Stomach (tissue), 9 donors: ENCODE data around the gene CHI3L1. TPM values are rescaled to one million over a fixed set of nuclear protein-coding genes. Genes with fewer than 3 reads are reported as not detected.

ENCODE experiments used
- DNase-seq, 2 donors: peaks; one replicate each; pipeline versions ENCODE4 v3.0.0 to v3.0.0-alpha.2; 2013 to 2019
- H3K27ac ChIP-seq, 5 donors: fragments of 200-600 bp in 4 of 5; sonication (generic) in 4 of 5; one replicate each; pipeline ENCODE4 v1.5.1; 2013 to 2019; ENCODE audit warnings: mild to moderate bottlenecking in 1 of 5, moderate library complexity in 1 of 5
- H3K27me3 ChIP-seq, 3 donors: fragments of 200-600 bp; sonication (generic); one replicate each; pipeline ENCODE4 v1.5.1; 2017 to 2019; ENCODE audit warnings: mixed run types in 1 of 3
- H3K36me3 ChIP-seq, 4 donors: fragments of 200-600 bp; sonication (generic); 1 replicate in 3 of 4; 2 replicates in 1 of 4; pipeline ENCODE4 v1.5.1; 2016 to 2019
- H3K4me1 ChIP-seq, 4 donors: fragments of 200-600 bp; sonication (generic); one replicate each; pipeline ENCODE4 v1.5.1; 2016 to 2019
- H3K4me3 ChIP-seq, 4 donors: fragments of 200-600 bp; sonication (generic) in 3 of 4; one replicate each; pipeline ENCODE4 v1.5.1; 2016 to 2019; ENCODE audit warnings: mild to moderate bottlenecking in 1 of 4
- H3K9me3 ChIP-seq, 4 donors: fragments of 200-600 bp; sonication (generic); one replicate each; pipeline ENCODE4 v1.5.1; 2016 to 2019
- CTCF ChIP-seq, 7 experiments: fragments of 450-650 bp in 4 of 7; fragments of 200-600 bp in 3 of 7; sonication (generic) in 3 of 7; IDR thresholded peaks; one replicate each; pipeline ENCODE4 v1.5.1; 2016 to 2019; ENCODE audit warnings: antibody characterized with exemption in 7 of 7, control low read depth in 2 of 7, mild to moderate bottlenecking in 1 of 7
- EP300 ChIP-seq: sonication (generic); formaldehyde crosslinking; IDR thresholded peaks from one replicate; pipeline ENCODE4 v1.6.1; 2017; ENCODE audit warnings: antibody characterized with exemption
- POLR2A ChIP-seq, 4 donors: fragments of 450-650 bp; IDR thresholded peaks; one replicate each; pipeline ENCODE4 v1.6.1; 2016; ENCODE audit warnings: antibody characterized with exemption in 4 of 4, control low read depth in 2 of 4, mild to moderate bottlenecking in 1 of 4, moderate library complexity in 1 of 4
- POLR2AphosphoS5 ChIP-seq, 3 donors: sonication (generic); formaldehyde crosslinking; IDR thresholded peaks; one replicate each; pipeline ENCODE4 v1.6.1; 2016; ENCODE audit warnings: antibody characterized with exemption in 3 of 3
- WGBS, 5 donors: extraction: QIAGEN DNeasy Blood & Tissue Kit in 3 of 5; methylation state at CpG; one replicate each; pipeline versions ENCODE4 v1.1.5 to v1.1.7; 2013 to 2018; 5-methylcytosine and 5-hydroxymethylcytosine counted together
- intact Hi-C: fragments of 100-400 bp; cut with DNase I; formaldehyde crosslinking; loops from one replicate; pipeline ENCODE4 v1.15.1; 2023; ENCODE audit warnings: low total_unique reads
- polyA plus RNA-seq, 3 donors: library from polyadenylated mRNA; stranded (reverse); fragments of 200-250 nt; gene quantifications; one replicate each; pipeline ENCODE4 v1.2.3, GENCODE V29; 2013
- total RNA-seq, 5 donors: library from RNA; depleted of rRNA; stranded (reverse); fragments of >200 nt; gene quantifications; one replicate each; pipeline versions ENCODE4 v1.1.0 to v1.2.3, GENCODE V29; 2014 to 2016
- donor health status: healthy with polysubstance abuse.
- donor health status: Bipolar disorder and iron deficiency.
- donor health status: healthy.

The CHI3L1 gene
- total and polyA plus RNA-seq, 8 donors: 1.1 to 28.1 (median 3.9) TPM; not detected in 3

GRCh38 chr1:203184467-203184866 lies 2.0 kb downstream of the CHI3L1 start:
- intact Hi-C loops: no loop called here
- Histone ChIP-seq H3K27me3 (peaks cover 0 to 6% (median 0%) of the 10 kb centered on the region in 3 donors), H3K4me1 (peaks cover 0 to 23% (median 12%) of the 10 kb centered on the region in 4 donors), H3K9me3 (no peaks in the 10 kb centered on the region), H3K36me3 (no peaks in the 10 kb centered on the region), H3K27ac (no peak overlapping the region), H3K4me3 (no peak overlapping the region)
- TF ChIP-seq CTCF (IDR thresholded peaks at IDR 0.05) (no peak), POLR2A (IDR thresholded peaks at IDR 0.05) (no peak), EP300 (no peak), POLR2AphosphoS5 (IDR thresholded peaks at IDR 0.05) (no peak)
- DNase-seq: no peak
- 70 to 98% (median 90%) methylated on average over 4 of the region's 4 CpGs for WGBS, 5 donors

GRCh38 chr1:203183828-203184227 lies 2.7 kb downstream of the CHI3L1 start:
- Histone ChIP-seq H3K9me3 (no peaks in the 10 kb centered on the region), H3K27ac (no peak overlapping the region), H3K4me1 (peaks cover 0 to 23% (median 12%) of the 10 kb centered on the region in 4 donors), H3K36me3 (no peaks in the 10 kb centered on the region), H3K27me3 (peaks cover 0 to 6% (median 0%) of the 10 kb centered on the region in 3 donors), H3K4me3 (no peak overlapping the region)
- WGBS, 5 donors: 76 to 89% (median 86%) methylated on average over 2 of the region's 2 CpGs
- intact Hi-C loops: no loop called here
- DNase-seq: no peak
- no peak for TF ChIP-seq POLR2A (IDR thresholded peaks at IDR 0.05)
- TF ChIP-seq CTCF (IDR thresholded peaks at IDR 0.05): no peak
- TF ChIP-seq POLR2AphosphoS5 (IDR thresholded peaks at IDR 0.05): no peak
- no peak for TF ChIP-seq EP300

GRCh38 chr1:203182387-203182953 lies 4.0 kb downstream of the CHI3L1 start:
- DNase-seq: no peak
- no peak overlapping the region for H3K4me3 ChIP-seq
- peaks cover 0 to 6% (median 0%) of the 10 kb centered on the region in 3 donors for H3K27me3 ChIP-seq
- H3K27ac ChIP-seq: no peak overlapping the region
- WGBS, 5 donors: 91 to 96% (median 93%) methylated on average over 7 of the region's 7 CpGs
- no peak for TF ChIP-seq CTCF (IDR thresholded peaks at IDR 0.05)
- TF ChIP-seq EP300: no peak
- TF ChIP-seq POLR2AphosphoS5 (IDR thresholded peaks at IDR 0.05): no peak
- TF ChIP-seq POLR2A (IDR thresholded peaks at IDR 0.05): no peak
- H3K36me3 ChIP-seq: no peaks in the 10 kb centered on the region
- intact Hi-C loops: no loop called here
- H3K4me1 ChIP-seq: peaks cover 0 to 21% (median 11%) of the 10 kb centered on the region in 4 donors
- H3K9me3 ChIP-seq: no peaks in the 10 kb centered on the region

GRCh38 chr1:203181586-203182386 lies 4.7 kb downstream of the CHI3L1 start:
- Histone ChIP-seq H3K27ac (no peak overlapping the region), H3K4me1 (peaks cover 0 to 21% (median 7%) of the 10 kb centered on the region in 4 donors), H3K9me3 (no peaks in the 10 kb centered on the region), H3K27me3 (peaks cover 0 to 6% (median 0%) of the 10 kb centered on the region in 3 donors), H3K4me3 (no peak overlapping the region), H3K36me3 (no peaks in the 10 kb centered on the region)
- WGBS, 5 donors: 64 to 82% (median 74%) methylated on average over 8 to 10 of the region's 10 CpGs
- intact Hi-C loops: no loop called here
- no peak for TF ChIP-seq CTCF (IDR thresholded peaks at IDR 0.05)
- no peak for TF ChIP-seq POLR2AphosphoS5 (IDR thresholded peaks at IDR 0.05)
- TF ChIP-seq POLR2A (IDR thresholded peaks at IDR 0.05): no peak
- no peak for TF ChIP-seq EP300
- no peak for DNase-seq
